MM.1S (cell line): ENCODE measurements around the gene RAB39A.

ENCODE experiments used
- CTCF ChIP-seq: fragments of 300-600 bp; sonication (generic); IDR thresholded peaks from 2 replicates; pipeline ENCODE4 v1.5.1; 2016; ENCODE audit warnings: antibody characterized with exemption, low read length, mixed read lengths
- EZH2 ChIP-seq: fragments of 300-600 bp; sonication (generic); optimal IDR thresholded peaks from 2 replicates; pipeline ENCODE3; 2017; ENCODE audit warnings: low read depth, mild to moderate bottlenecking, antibody characterized with exemption, low read length, mixed read lengths

GRCh38 chr11:107947904-107948303 is 19.7 kb downstream of the RAB39A start:
- no peak for TF ChIP-seq CTCF
- no peak for TF ChIP-seq EZH2
